Smooth muscle cell of bladder (primary cell): Measurements from ENCODE around the gene PARP3. TPM values are rescaled to one million over a fixed set of nuclear protein-coding genes. Genes with fewer than 3 reads are reported as not detected.

Experiments
- total RNA-seq: library from RNA; depleted of rRNA; stranded (reverse); fragments of >200 nt; gene quantifications from 2 replicates; pipeline ENCODE4 v1.2.3, GENCODE V29; 2014

PARP3 gene
- total RNA-seq = 20.1 and 23.6 TPM in 2 replicates

GRCh38 chr3:51941798-51942602, at the start of gene PARP3, which contains the start of gene RRP9:
Gene PARP3, plus strand, starts transcription at chr3:51942363. Its CDS starts 993 bp downstream, at chr3:51943356.
Gene RRP9, minus strand, starts transcription at chr3:51941904. Its CDS starts 37 bp downstream, at chr3:51941867.

GRCh38 chr3:51955175-51955892, 13.2 kb downstream of the PARP3 start, which contains the start of gene GPR62:
Gene GPR62, plus strand, starts transcription at chr3:51955381. Its CDS starts 272 bp downstream, at chr3:51955653.

GRCh38 chr3:51967384-51968169, 25.4 kb downstream of the PARP3 start, which contains the start of gene PCBP4:
Gene PCBP4, minus strand, starts transcription at chr3:51967454. Its CDS starts 6,214 bp downstream, at chr3:51961240.

DNA sequence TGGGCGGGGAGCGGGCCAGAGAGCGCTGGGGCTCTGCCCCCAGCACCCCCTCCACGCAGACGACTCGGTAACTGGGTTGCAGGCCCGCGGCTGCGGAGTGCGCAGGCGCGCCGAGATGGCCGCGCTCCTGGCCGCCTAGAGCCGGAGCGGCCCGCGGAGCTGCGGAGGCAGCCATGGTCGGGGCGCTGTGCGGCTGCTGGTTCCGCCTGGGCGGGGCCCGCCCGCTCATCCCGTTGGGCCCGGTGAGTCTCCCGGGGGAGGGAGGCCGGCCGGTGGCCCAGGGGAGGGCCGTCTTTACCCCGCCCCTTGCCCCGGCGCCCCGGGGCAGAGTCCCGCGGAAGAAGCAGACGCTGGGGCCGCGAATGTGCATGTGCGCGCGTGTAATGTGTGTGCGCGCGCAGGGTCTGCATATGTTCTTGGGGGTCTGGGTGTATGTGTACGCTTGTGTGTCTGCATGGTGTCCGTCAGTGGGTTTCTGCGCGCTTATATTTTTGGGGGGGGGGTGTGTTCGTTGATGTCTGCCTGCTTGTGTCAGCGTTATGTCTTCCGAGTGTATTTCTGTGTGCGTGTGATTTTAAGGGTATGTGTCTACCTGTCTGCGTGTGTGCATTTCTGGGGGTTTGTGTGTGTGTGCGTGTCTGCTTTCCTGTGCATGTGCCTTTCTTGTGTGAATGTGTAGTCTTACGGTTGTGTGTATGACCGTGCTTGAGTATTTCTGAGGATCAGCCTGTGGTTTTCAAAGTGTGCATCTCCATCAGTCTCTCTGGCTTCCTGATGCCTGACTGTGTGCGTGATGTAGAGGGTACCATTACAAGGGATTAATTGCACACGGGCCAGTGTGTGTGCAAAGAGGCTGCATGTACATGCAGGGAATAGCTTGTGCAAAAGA, 33.0 kb downstream of the PARP3 start, which contains the start of gene ABHD14A:
ABHD14A (plus strand) TSS at position 102 of the 889 bp plus-strand sequence; CDS start at position 174, 72 bp downstream.

DNA sequence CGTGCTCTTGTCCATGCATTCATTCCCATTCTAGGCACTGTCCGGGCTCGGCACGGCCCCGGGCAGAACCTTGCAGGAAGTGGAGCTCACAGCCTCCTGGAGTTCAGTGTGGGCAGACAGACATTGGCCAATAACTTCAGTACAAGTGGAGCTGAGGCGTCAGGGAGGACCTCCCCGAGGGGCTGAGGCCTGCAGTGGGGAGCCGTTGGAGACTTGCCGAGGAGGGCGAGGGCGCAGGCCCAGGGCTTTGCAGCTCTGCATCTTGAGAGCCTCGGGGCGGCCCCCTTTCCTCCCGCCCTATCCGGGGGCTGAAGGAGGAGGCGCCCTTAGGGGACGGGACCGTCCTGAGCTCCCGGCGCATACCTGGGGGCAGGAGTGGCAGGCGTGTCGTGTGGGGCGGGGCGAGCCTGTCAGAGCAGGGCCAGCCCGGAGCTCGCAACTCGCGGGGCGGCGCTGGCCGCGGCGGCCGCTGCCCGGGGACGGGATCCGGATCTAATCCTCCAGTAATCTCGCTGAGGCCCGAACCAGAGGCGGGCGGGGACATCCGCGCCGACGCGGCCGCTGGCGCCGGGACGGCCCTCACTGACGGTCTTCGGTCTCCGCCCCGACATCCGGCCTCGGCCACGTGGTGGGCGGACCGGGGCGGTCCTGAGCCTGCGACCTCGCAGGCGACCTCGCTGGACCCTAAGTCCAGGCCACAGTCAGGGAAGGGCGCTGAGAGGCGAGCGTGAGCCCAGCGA, 40.8 kb downstream of the PARP3 start, which contains the start of gene ACY1:
ACY1 (plus strand) TSS at position 698 of the 740 bp plus-strand sequence. CDS start 530 bp downstream, outside the sequence.

GRCh38 chr3:51995346-51996163, 53.4 kb downstream of the PARP3 start, which contains the start of gene RPL29:
Gene RPL29, minus strand, starts transcription at chr3:51995895. Its CDS starts 434 bp downstream, at chr3:51995461.

Other genes with a start within 250 kb of the PARP3 start
- under 0.01 TPM in 1 of 2 replicates, not detected in the other for gene GRM2, start 235.3 kb upstream of the PARP3 start, total RNA-seq
- not detected in 2 replicates for gene IQCF6, start 163.1 kb upstream of the PARP3 start, total RNA-seq
- gene IQCF2, start 80.7 kb upstream of the PARP3 start, total RNA-seq = not detected in 2 replicates
- not detected in 2 replicates for gene IQCF5, start 66.8 kb upstream of the PARP3 start, total RNA-seq
- gene IQCF1, start 39.0 kb upstream of the PARP3 start, total RNA-seq = not detected in 2 replicates
- gene RRP9, start 459 bp upstream of the PARP3 start, total RNA-seq = 28.4 and 42.2 TPM in 2 replicates
- gene GPR62, start 13.0 kb downstream of the PARP3 start, total RNA-seq = under 0.01 and 0.09 TPM in 2 replicates
- 27.9 and 29.8 TPM in 2 replicates for gene PCBP4, start 25.1 kb downstream of the PARP3 start, total RNA-seq
- gene ABHD14B, start 31.7 kb downstream of the PARP3 start, total RNA-seq = 17.5 and 20.3 TPM in 2 replicates
- 8.7 and 10.2 TPM in 2 replicates for gene ABHD14A, start 32.7 kb downstream of the PARP3 start, total RNA-seq
- gene ACY1, start 41.2 kb downstream of the PARP3 start, total RNA-seq = 28.7 and 37.9 TPM in 2 replicates
- 1,499 and 1,836 TPM in 2 replicates for gene RPL29, start 53.5 kb downstream of the PARP3 start, total RNA-seq
- gene DUSP7, start 114.2 kb downstream of the PARP3 start, total RNA-seq = 4.1 and 5.8 TPM in 2 replicates
- gene POC1A, start 212.1 kb downstream of the PARP3 start, total RNA-seq = 3.8 and 4.6 TPM in 2 replicates